ENCODE results near the gene RNF222.

DNA sequence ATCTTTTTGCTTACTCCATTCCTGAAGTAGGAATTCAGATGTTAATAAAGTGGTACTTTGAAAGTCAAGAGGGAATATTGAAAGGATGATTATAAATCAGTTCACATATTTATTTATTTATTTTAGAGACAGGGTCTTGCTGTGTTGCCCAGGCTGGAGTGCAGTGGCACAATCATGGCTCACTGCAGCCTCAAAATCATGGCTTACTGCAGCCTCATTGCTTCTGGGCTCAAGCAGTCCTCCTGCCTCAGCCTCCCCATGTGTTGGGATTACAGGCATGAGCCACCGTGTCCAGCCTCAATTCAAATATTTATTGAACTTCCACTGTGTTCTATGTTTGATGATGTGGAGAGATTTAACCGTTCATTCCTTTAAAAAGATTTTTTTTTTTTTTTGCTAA lies 44.7 kb upstream of the RNF222 start:
- no peak for TF ChIP-seq JUN (IDR thresholded peaks at IDR 0.05; ENCODE audit: low read depth, low read length)
- TF ChIP-seq, protein P1, sequence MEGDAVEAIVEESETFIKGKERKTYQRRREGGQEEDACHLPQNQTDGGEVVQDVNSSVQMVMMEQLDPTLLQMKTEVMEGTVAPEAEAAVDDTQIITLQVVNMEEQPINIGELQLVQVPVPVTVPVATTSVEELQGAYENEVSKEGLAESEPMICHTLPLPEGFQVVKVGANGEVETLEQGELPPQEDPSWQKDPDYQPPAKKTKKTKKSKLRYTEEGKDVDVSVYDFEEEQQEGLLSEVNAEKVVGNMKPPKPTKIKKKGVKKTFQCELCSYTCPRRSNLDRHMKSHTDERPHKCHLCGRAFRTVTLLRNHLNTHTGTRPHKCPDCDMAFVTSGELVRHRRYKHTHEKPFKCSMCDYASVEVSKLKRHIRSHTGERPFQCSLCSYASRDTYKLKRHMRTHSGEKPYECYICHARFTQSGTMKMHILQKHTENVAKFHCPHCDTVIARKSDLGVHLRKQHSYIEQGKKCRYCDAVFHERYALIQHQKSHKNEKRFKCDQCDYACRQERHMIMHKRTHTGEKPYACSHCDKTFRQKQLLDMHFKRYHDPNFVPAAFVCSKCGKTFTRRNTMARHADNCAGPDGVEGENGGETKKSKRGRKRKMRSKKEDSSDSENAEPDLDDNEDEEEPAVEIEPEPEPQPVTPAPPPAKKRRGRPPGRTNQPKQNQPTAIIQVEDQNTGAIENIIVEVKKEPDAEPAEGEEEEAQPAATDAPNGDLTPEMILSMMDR (IDR thresholded peaks at IDR 0.05; ENCODE audit: control extremely low read depth in 1 of 3, insufficient read depth in 1 of 3, low read depth in 1 of 3, low read length in 3 of 3) = no peak
- TF ChIP-seq MAFK (IDR thresholded peaks at IDR 0.05; ENCODE audit: low read depth, low read length) = no peak
- no peak for TF ChIP-seq SUZ12 (IDR thresholded peaks at IDR 0.05; ENCODE audit: low read length)

Measured in H1 (cell line).